ENCODE data around the gene DUSP10. TPM values are rescaled to one million over a fixed set of nuclear protein-coding genes. Genes with fewer than 3 reads are reported as not detected.

DUSP10 gene
- total RNA-seq, 4 donors from 2014 or later, result 1.4 to 11.6 (median 4.4) TPM

GRCh38 chr1:221711063-221711577, 30.8 kb downstream of the DUSP10 start:
- no peak for DNase-seq
- Histone ChIP-seq H3K4me3 (no peak overlapping the region), H3K27ac (peak overlapping the region in 2 of 4 donors; percentile 51 to 62), H3K27me3 (no peaks in the 10 kb centered on the region), H3K36me3 (no peaks in the 10 kb centered on the region), H3K9me3 (no peaks in the 10 kb centered on the region), H3K4me1 (peaks cover 0 to 47% (median 0%) of the 10 kb centered on the region in 4 donors)
- TF ChIP-seq POLR2A (IDR thresholded peaks at IDR 0.05) (no peak), CTCF (IDR thresholded peaks at IDR 0.05) (no peak)

GRCh38 chr1:221709854-221710253, 32.0 kb downstream of the DUSP10 start:
- DNase-seq, result no peak
- H3K36me3 ChIP-seq, result no peaks in the 10 kb centered on the region
- TF ChIP-seq CTCF (IDR thresholded peaks at IDR 0.05) (no peak), POLR2A (IDR thresholded peaks at IDR 0.05) (no peak)
- no peak overlapping the region for H3K4me3 ChIP-seq
- no peaks in the 10 kb centered on the region for H3K9me3 ChIP-seq
- peaks cover 0 to 35% (median 0%) of the 10 kb centered on the region in 4 donors for H3K4me1 ChIP-seq
- H3K27me3 ChIP-seq, result no peaks in the 10 kb centered on the region
- peak overlapping the region in 2 of 4 donors; percentile 53 to 62 for H3K27ac ChIP-seq

DNA sequence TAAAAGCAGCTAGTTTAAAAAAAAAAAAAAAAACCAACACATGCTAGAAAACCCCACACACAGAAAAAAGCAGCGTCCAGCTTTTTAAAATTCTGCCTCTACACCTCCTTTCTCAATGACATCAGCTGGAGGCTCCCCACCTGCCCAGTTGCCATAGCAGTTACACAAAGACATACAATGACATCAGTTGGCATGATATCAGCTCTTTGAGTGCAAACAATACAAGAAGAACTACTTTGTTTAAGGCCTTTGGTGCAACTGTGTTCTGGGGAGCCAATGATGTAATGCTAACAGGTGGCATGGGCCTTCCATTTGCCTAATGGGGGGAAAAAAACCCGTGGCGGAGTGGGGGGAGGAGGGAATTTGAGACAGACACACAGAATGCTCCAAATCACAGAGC, 32.9 kb downstream of the DUSP10 start:
- DNase-seq, result peak in 1 of 3 donors; percentile 57
- no peak for TF ChIP-seq CTCF (IDR thresholded peaks at IDR 0.05)
- no peak for TF ChIP-seq POLR2A (IDR thresholded peaks at IDR 0.05)
- Histone ChIP-seq H3K4me1 (peaks cover 0 to 30% (median 0%) of the 10 kb centered on the region in 4 donors), H3K4me3 (no peak overlapping the region), H3K27me3 (no peaks in the 10 kb centered on the region), H3K9me3 (no peaks in the 10 kb centered on the region), H3K27ac (peak overlapping the region in 2 of 4 donors; percentile 53 to 62), H3K36me3 (no peaks in the 10 kb centered on the region)

DNA sequence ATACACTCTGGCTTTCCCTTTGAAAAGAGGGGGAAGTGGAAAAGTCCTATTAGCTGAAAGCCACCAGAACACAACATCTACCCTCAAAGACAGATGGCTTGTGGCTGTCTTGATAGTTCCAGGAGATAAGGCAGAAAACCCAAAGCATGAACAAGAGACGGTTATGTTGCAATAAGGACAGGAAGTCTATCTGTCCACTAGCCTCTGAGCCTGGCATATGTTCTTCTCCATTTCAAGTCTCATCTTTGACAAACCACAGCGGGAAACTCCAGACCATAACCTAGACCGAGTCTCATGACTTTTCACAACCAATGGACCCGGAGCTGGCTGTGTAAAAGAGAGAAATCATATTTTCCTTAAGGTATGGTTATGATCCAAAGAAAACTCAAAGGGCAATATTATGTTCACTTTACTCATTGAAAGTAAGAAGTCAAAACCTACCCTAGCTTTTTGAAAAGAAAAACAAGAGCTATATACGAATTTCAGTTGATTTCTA, 33.8 kb downstream of the DUSP10 start:
- H3K4me3 ChIP-seq, result no peak overlapping the region
- peak overlapping the region in 1 of 4 donors; percentile 62 for H3K27ac ChIP-seq
- H3K27me3 ChIP-seq, result no peaks in the 10 kb centered on the region
- no peaks in the 10 kb centered on the region for H3K9me3 ChIP-seq
- DNase-seq, result peak in 2 of 3 donors; percentile 25 to 60
- peaks cover 0 to 27% (median 0%) of the 10 kb centered on the region in 4 donors for H3K4me1 ChIP-seq
- H3K36me3 ChIP-seq, result no peaks in the 10 kb centered on the region
- TF ChIP-seq POLR2A (IDR thresholded peaks at IDR 0.05), result no peak
- no peak for TF ChIP-seq CTCF (IDR thresholded peaks at IDR 0.05)

GRCh38 chr1:221706876-221707582, 34.9 kb downstream of the DUSP10 start:
- DNase-seq, result no peak
- Histone ChIP-seq H3K9me3 (no peaks in the 10 kb centered on the region), H3K36me3 (no peaks in the 10 kb centered on the region), H3K4me3 (no peak overlapping the region), H3K4me1 (peaks cover 0 to 27% (median 0%) of the 10 kb centered on the region in 4 donors), H3K27me3 (no peaks in the 10 kb centered on the region), H3K27ac (peak overlapping the region in 2 of 4 donors; percentile 2 to 62)
- TF ChIP-seq POLR2A (IDR thresholded peaks at IDR 0.05) (no peak), CTCF (IDR thresholded peaks at IDR 0.05) (no peak)

Measured in Peyer's patch (tissue), 4 donors.